H9 (cell line): ENCODE results near the gene PDCD4. TPM values are rescaled to one million over a fixed set of nuclear protein-coding genes. Genes with fewer than 3 reads are reported as not detected.

Source experiments
- DNase-seq: peaks from one replicate; pipeline ENCODE4 v3.0.0-alpha.2; 2017
- H2AFZ ChIP-seq: one replicate; pipeline ENCODE4 v1.6.1; 2013; ENCODE audit warnings: mild to moderate bottlenecking, low read length, control low read depth, moderate library complexity
- H2AK5ac ChIP-seq: 2 replicates; pipeline ENCODE4 v1.6.1; 2013; ENCODE audit warnings: low read length, control low read depth, mixed read lengths; ENCODE audit not compliant: insufficient read length
- H2BK120ac ChIP-seq: one replicate; pipeline ENCODE4 v1.6.1; 2013; ENCODE audit warnings: low read depth, mild to moderate bottlenecking, low read length, control low read depth, inconsistent platforms; ENCODE audit not compliant: poor library complexity, severe bottlenecking
- H2BK12ac ChIP-seq: 2 replicates; pipeline ENCODE4 v1.6.1; 2013; ENCODE audit warnings: low read length, control low read depth, mixed read lengths, low read depth; ENCODE audit not compliant: insufficient read length
- H2BK15ac ChIP-seq: 2 replicates; pipeline ENCODE4 v1.6.1; 2013; ENCODE audit warnings: low read depth, low read length, control low read depth
- H2BK20ac ChIP-seq: one replicate; pipeline ENCODE4 v1.6.1; 2013; ENCODE audit warnings: low read depth, mild to moderate bottlenecking, low read length, control low read depth, inconsistent platforms; ENCODE audit not compliant: poor library complexity, severe bottlenecking
- H2BK5ac ChIP-seq: 2 replicates; pipeline ENCODE4 v1.6.1; 2013; ENCODE audit warnings: low read length, control low read depth, mixed read lengths; ENCODE audit not compliant: insufficient read length
- H3K14ac ChIP-seq: 2 replicates; pipeline ENCODE4 v1.6.1; 2013; ENCODE audit warnings: low read length, control low read depth; ENCODE audit not compliant: insufficient read depth
- H3K18ac ChIP-seq: 2 replicates; pipeline ENCODE4 v1.6.1; 2013; ENCODE audit warnings: low read depth, mild to moderate bottlenecking, mixed read lengths, low read length, control low read depth; ENCODE audit not compliant: insufficient read length
- H3K23ac ChIP-seq: 2 replicates; pipeline ENCODE4 v1.6.1; 2013; ENCODE audit warnings: low read length, control low read depth, mixed read lengths, low read depth; ENCODE audit not compliant: insufficient read length
- H3K23me2 ChIP-seq: 2 replicates; pipeline ENCODE4 v1.6.1; 2013; ENCODE audit warnings: low read depth, mild to moderate bottlenecking, mixed read lengths, low read length, control low read depth; ENCODE audit not compliant: insufficient read length, poor library complexity, severe bottlenecking
- H3K27ac ChIP-seq: 2 replicates; pipeline ENCODE4 v1.5.1; 2013; ENCODE audit warnings: low read length, control low read depth, mixed read lengths, low read depth; ENCODE audit not compliant: insufficient read length
- H3K27me3 ChIP-seq: 2 replicates; pipeline ENCODE4 v1.6.1; 2013; ENCODE audit warnings: low read length, control low read depth, inconsistent platforms; ENCODE audit not compliant: insufficient read depth
- H3K4ac ChIP-seq: 2 replicates; pipeline ENCODE4 v1.6.1; 2013; ENCODE audit warnings: low read depth, mild to moderate bottlenecking, control low read depth, inconsistent platforms, low read length, moderate library complexity
- H3K4me1 ChIP-seq: 2 replicates; pipeline ENCODE4 v1.6.1; 2013; ENCODE audit warnings: low read length, control low read depth, inconsistent platforms; ENCODE audit not compliant: insufficient read depth
- H3K4me2 ChIP-seq: 2 replicates; pipeline ENCODE4 v1.6.1; 2013; ENCODE audit warnings: low read length, control low read depth, mixed read lengths; ENCODE audit not compliant: insufficient read length, insufficient read depth
- H3K56ac ChIP-seq: 2 replicates; pipeline ENCODE4 v1.6.1; 2013; ENCODE audit warnings: low read depth, mild to moderate bottlenecking, mixed read lengths, low read length, control low read depth; ENCODE audit not compliant: insufficient read length
- H3K79me1 ChIP-seq: 2 replicates; pipeline ENCODE4 v1.6.1; 2013; ENCODE audit warnings: low read depth, mild to moderate bottlenecking, moderate library complexity, low read length, control low read depth, inconsistent platforms; ENCODE audit not compliant: insufficient read depth, poor library complexity, severe bottlenecking
- H3K79me2 ChIP-seq: 2 replicates; pipeline ENCODE4 v1.6.1; 2013; ENCODE audit warnings: low read length, control low read depth, inconsistent platforms; ENCODE audit not compliant: insufficient read depth
- H3K9ac ChIP-seq: 2 replicates; pipeline ENCODE4 v1.6.1; 2013; ENCODE audit warnings: low read length, control low read depth, mixed read lengths; ENCODE audit not compliant: insufficient read length; ENCODE audit errors: extremely low read depth
- H3K9me3 ChIP-seq: one replicate; pipeline ENCODE4 v1.6.1; 2013; ENCODE audit warnings: low read depth, low read length, inconsistent platforms; ENCODE audit not compliant: control insufficient read depth
- H3T11ph ChIP-seq: one replicate; pipeline ENCODE4 v1.6.1; 2013; ENCODE audit warnings: mild to moderate bottlenecking, low read length, control low read depth, inconsistent platforms
- H4K20me1 ChIP-seq: one replicate; pipeline ENCODE4 v1.6.1; 2013; ENCODE audit not compliant: control insufficient read depth, insufficient read length, insufficient read depth
- H4K5ac ChIP-seq: 2 replicates; pipeline ENCODE4 v1.6.1; 2013; ENCODE audit warnings: low read depth, mild to moderate bottlenecking, mixed read lengths, low read length, control low read depth; ENCODE audit not compliant: insufficient read length
- H4K8ac ChIP-seq: replicated peaks from 2 replicates; pipeline ENCODE4 v1.6.1; 2013; ENCODE audit warnings: low read length, control low read depth, mixed read lengths, low read depth; ENCODE audit not compliant: insufficient read length
- H4K91ac ChIP-seq: 2 replicates; pipeline ENCODE4 v1.6.1; 2013; ENCODE audit warnings: low read depth, mild to moderate bottlenecking, moderate library complexity, mixed read lengths, low read length, control low read depth; ENCODE audit not compliant: insufficient read length
- H3K27ac Mint-ChIP-seq, 3 experiments: 2 replicates in 2 of 3; 3 replicates in 1 of 3; pipeline ENCODE4 v1.8.0; 2020 to 2021; ENCODE audit warnings: mixed read lengths in 3 of 3, mild to moderate bottlenecking in 1 of 3, moderate library complexity in 1 of 3
- H3K27me3 Mint-ChIP-seq: 2 replicates; pipeline ENCODE4 v1.8.0; 2021; ENCODE audit warnings: low read depth, mild to moderate bottlenecking, moderate library complexity, mixed read lengths
- H3K36me3 Mint-ChIP-seq, 3 experiments: 2 replicates in 2 of 3; 3 replicates in 1 of 3; pipeline ENCODE4 v1.8.0; 2020 to 2021; ENCODE audit warnings: low read depth in 3 of 3, mixed read lengths in 3 of 3; ENCODE audit not compliant: insufficient read depth in 1 of 3
- H3K4me1 Mint-ChIP-seq, 2 experiments: 2 replicates each; pipeline ENCODE4 v1.8.0; 2020; ENCODE audit warnings: mixed read lengths in 2 of 2
- H3K4me3 Mint-ChIP-seq, 2 experiments: 2 replicates in 1 of 2; 3 replicates in 1 of 2; pipeline ENCODE4 v1.8.0; 2020 to 2021; ENCODE audit warnings: mild to moderate bottlenecking in 2 of 2, mixed read lengths in 2 of 2, moderate library complexity in 1 of 2
- H3K9me3 Mint-ChIP-seq, 2 experiments: 2 replicates in 1 of 2; 3 replicates in 1 of 2; pipeline ENCODE4 v1.8.0; 2020; ENCODE audit warnings: mild to moderate bottlenecking in 2 of 2, mixed read lengths in 2 of 2, moderate library complexity in 1 of 2
- WGBS: extraction: QIAGEN DNeasy Blood & Tissue Kit; methylation state at CpG from one replicate; pipeline ENCODE4 v1.1.7; 2013; ENCODE audit warnings: missing lambda C conversion rate, low lambda C conversion rate, mixed read lengths; ENCODE audit not compliant: insufficient read length; ENCODE audit errors: extremely low coverage; 5-methylcytosine and 5-hydroxymethylcytosine counted together
- total RNA-seq: library from RNA; stranded (reverse); gene quantifications from 2 replicates; pipeline ENCODE4 v1.2.1, GENCODE V29; 2021
- TF ChIP-seq, protein P1 (sequence below): fragments of 200-600 bp; sonication (generic); conservative IDR thresholded peaks from 3 replicates; pipeline ENCODE4 v1.8.0; 2021; ENCODE audit warnings: antibody characterized with exemption, mild to moderate bottlenecking

Gene PDCD4
- total RNA-seq, 1 experiment from 2014 or later: 29.3 TPM

DNA sequence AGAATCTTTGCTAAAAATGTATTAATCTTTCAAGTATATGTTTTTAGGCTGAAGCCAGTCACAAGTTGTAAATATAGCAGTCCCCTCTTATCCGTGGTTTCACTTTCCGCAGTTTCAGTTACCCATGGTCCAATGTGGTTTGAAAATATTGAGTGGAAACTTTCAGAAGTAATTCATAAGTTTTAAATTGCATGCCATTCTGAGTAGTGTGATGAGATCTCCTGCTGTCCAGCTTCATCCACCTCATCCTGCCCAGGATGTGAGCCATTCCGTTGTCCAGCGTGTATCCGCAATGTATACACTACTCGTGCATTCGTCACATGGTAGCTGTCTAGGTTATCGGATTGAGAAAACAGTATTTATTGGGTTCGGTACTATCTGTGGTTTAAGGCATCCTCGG lies 12.2 kb downstream of the PDCD4 start:
- Histone ChIP-seq H4K8ac (no peak overlapping the region), H3T11ph (no peak overlapping the region), H3K9me3 (no peaks in the 10 kb centered on the region), H2AK5ac (no peak overlapping the region), H2BK15ac (no peak overlapping the region), H3K14ac (no peak overlapping the region), H4K5ac (no peak overlapping the region), H3K79me2 (no peaks in the 10 kb centered on the region), H3K56ac (no peak overlapping the region), H3K79me1 (no peaks in the 10 kb centered on the region), H2BK20ac (no peak overlapping the region), H2BK120ac (no peak overlapping the region), H3K27ac (no peak overlapping the region), H4K20me1 (no peaks in the 10 kb centered on the region), H3K23me2 (no peaks in the 10 kb centered on the region), H4K91ac (no peak overlapping the region), H3K4me1 (no peaks in the 10 kb centered on the region), H3K27me3 (no peaks in the 10 kb centered on the region), H3K23ac (no peak overlapping the region), H3K4me2 (no peak overlapping the region), H3K18ac (no peak overlapping the region), H3K4ac (no peak overlapping the region), H3K9ac (no peak overlapping the region), H2AFZ (no peak overlapping the region), H2BK12ac (no peak overlapping the region), H2BK5ac (no peak overlapping the region)
- Mint-ChIP-seq H3K4me3 (no peak overlapping the region), H3K9me3 (no peaks in the 10 kb centered on the region), H3K27ac (no peak overlapping the region; a peak in 2 of 7 replicates), H3K4me1 (no peaks in the 10 kb centered on the region), H3K36me3 (peaks cover 0 to 30% (median 18%) of the 10 kb centered on the region in 3 experiments; a peak in 4 of 7 replicates), H3K27me3 (no peaks in the 10 kb centered on the region)
- no CpG with 5 or more reads among the region's 10 CpGs for WGBS
- DNase-seq: no peak
- TF ChIP-seq, protein P1, sequence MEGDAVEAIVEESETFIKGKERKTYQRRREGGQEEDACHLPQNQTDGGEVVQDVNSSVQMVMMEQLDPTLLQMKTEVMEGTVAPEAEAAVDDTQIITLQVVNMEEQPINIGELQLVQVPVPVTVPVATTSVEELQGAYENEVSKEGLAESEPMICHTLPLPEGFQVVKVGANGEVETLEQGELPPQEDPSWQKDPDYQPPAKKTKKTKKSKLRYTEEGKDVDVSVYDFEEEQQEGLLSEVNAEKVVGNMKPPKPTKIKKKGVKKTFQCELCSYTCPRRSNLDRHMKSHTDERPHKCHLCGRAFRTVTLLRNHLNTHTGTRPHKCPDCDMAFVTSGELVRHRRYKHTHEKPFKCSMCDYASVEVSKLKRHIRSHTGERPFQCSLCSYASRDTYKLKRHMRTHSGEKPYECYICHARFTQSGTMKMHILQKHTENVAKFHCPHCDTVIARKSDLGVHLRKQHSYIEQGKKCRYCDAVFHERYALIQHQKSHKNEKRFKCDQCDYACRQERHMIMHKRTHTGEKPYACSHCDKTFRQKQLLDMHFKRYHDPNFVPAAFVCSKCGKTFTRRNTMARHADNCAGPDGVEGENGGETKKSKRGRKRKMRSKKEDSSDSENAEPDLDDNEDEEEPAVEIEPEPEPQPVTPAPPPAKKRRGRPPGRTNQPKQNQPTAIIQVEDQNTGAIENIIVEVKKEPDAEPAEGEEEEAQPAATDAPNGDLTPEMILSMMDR: no peak
